H9 (cell line): ENCODE measurements around the gene GTF2E1. TPM values are rescaled to one million over a fixed set of nuclear protein-coding genes. Genes with fewer than 3 reads are reported as not detected.

Experiments used
- DNase-seq: peaks from one replicate; pipeline ENCODE4 v3.0.0-alpha.2; 2017
- H2AFZ ChIP-seq: one replicate; pipeline ENCODE4 v1.6.1; 2013; ENCODE audit warnings: mild to moderate bottlenecking, low read length, control low read depth, moderate library complexity
- H2AK5ac ChIP-seq: 2 replicates; pipeline ENCODE4 v1.6.1; 2013; ENCODE audit warnings: low read length, control low read depth, mixed read lengths; ENCODE audit not compliant: insufficient read length
- H2BK120ac ChIP-seq: one replicate; pipeline ENCODE4 v1.6.1; 2013; ENCODE audit warnings: low read depth, mild to moderate bottlenecking, low read length, control low read depth, inconsistent platforms; ENCODE audit not compliant: poor library complexity, severe bottlenecking
- H2BK12ac ChIP-seq: 2 replicates; pipeline ENCODE4 v1.6.1; 2013; ENCODE audit warnings: low read length, control low read depth, mixed read lengths, low read depth; ENCODE audit not compliant: insufficient read length
- H2BK15ac ChIP-seq: 2 replicates; pipeline ENCODE4 v1.6.1; 2013; ENCODE audit warnings: low read depth, low read length, control low read depth
- H2BK20ac ChIP-seq: one replicate; pipeline ENCODE4 v1.6.1; 2013; ENCODE audit warnings: low read depth, mild to moderate bottlenecking, low read length, control low read depth, inconsistent platforms; ENCODE audit not compliant: poor library complexity, severe bottlenecking
- H2BK5ac ChIP-seq: 2 replicates; pipeline ENCODE4 v1.6.1; 2013; ENCODE audit warnings: low read length, control low read depth, mixed read lengths; ENCODE audit not compliant: insufficient read length
- H3K14ac ChIP-seq: 2 replicates; pipeline ENCODE4 v1.6.1; 2013; ENCODE audit warnings: low read length, control low read depth; ENCODE audit not compliant: insufficient read depth
- H3K18ac ChIP-seq: 2 replicates; pipeline ENCODE4 v1.6.1; 2013; ENCODE audit warnings: low read depth, mild to moderate bottlenecking, mixed read lengths, low read length, control low read depth; ENCODE audit not compliant: insufficient read length
- H3K23ac ChIP-seq: 2 replicates; pipeline ENCODE4 v1.6.1; 2013; ENCODE audit warnings: low read length, control low read depth, mixed read lengths, low read depth; ENCODE audit not compliant: insufficient read length
- H3K23me2 ChIP-seq: 2 replicates; pipeline ENCODE4 v1.6.1; 2013; ENCODE audit warnings: low read depth, mild to moderate bottlenecking, mixed read lengths, low read length, control low read depth; ENCODE audit not compliant: insufficient read length, poor library complexity, severe bottlenecking
- H3K27ac ChIP-seq: 2 replicates; pipeline ENCODE4 v1.5.1; 2013; ENCODE audit warnings: low read length, control low read depth, mixed read lengths, low read depth; ENCODE audit not compliant: insufficient read length
- H3K27me3 ChIP-seq: 2 replicates; pipeline ENCODE4 v1.6.1; 2013; ENCODE audit warnings: low read length, control low read depth, inconsistent platforms; ENCODE audit not compliant: insufficient read depth
- H3K4ac ChIP-seq: 2 replicates; pipeline ENCODE4 v1.6.1; 2013; ENCODE audit warnings: low read depth, mild to moderate bottlenecking, control low read depth, inconsistent platforms, low read length, moderate library complexity
- H3K4me1 ChIP-seq: 2 replicates; pipeline ENCODE4 v1.6.1; 2013; ENCODE audit warnings: low read length, control low read depth, inconsistent platforms; ENCODE audit not compliant: insufficient read depth
- H3K4me2 ChIP-seq: 2 replicates; pipeline ENCODE4 v1.6.1; 2013; ENCODE audit warnings: low read length, control low read depth, mixed read lengths; ENCODE audit not compliant: insufficient read length, insufficient read depth
- H3K56ac ChIP-seq: 2 replicates; pipeline ENCODE4 v1.6.1; 2013; ENCODE audit warnings: low read depth, mild to moderate bottlenecking, mixed read lengths, low read length, control low read depth; ENCODE audit not compliant: insufficient read length
- H3K79me1 ChIP-seq: 2 replicates; pipeline ENCODE4 v1.6.1; 2013; ENCODE audit warnings: low read depth, mild to moderate bottlenecking, moderate library complexity, low read length, control low read depth, inconsistent platforms; ENCODE audit not compliant: insufficient read depth, poor library complexity, severe bottlenecking
- H3K79me2 ChIP-seq: 2 replicates; pipeline ENCODE4 v1.6.1; 2013; ENCODE audit warnings: low read length, control low read depth, inconsistent platforms; ENCODE audit not compliant: insufficient read depth
- H3K9ac ChIP-seq: 2 replicates; pipeline ENCODE4 v1.6.1; 2013; ENCODE audit warnings: low read length, control low read depth, mixed read lengths; ENCODE audit not compliant: insufficient read length; ENCODE audit errors: extremely low read depth
- H3K9me3 ChIP-seq: one replicate; pipeline ENCODE4 v1.6.1; 2013; ENCODE audit warnings: low read depth, low read length, inconsistent platforms; ENCODE audit not compliant: control insufficient read depth
- H3T11ph ChIP-seq: one replicate; pipeline ENCODE4 v1.6.1; 2013; ENCODE audit warnings: mild to moderate bottlenecking, low read length, control low read depth, inconsistent platforms
- H4K20me1 ChIP-seq: one replicate; pipeline ENCODE4 v1.6.1; 2013; ENCODE audit not compliant: control insufficient read depth, insufficient read length, insufficient read depth
- H4K5ac ChIP-seq: 2 replicates; pipeline ENCODE4 v1.6.1; 2013; ENCODE audit warnings: low read depth, mild to moderate bottlenecking, mixed read lengths, low read length, control low read depth; ENCODE audit not compliant: insufficient read length
- H4K8ac ChIP-seq: replicated peaks from 2 replicates; pipeline ENCODE4 v1.6.1; 2013; ENCODE audit warnings: low read length, control low read depth, mixed read lengths, low read depth; ENCODE audit not compliant: insufficient read length
- H4K91ac ChIP-seq: 2 replicates; pipeline ENCODE4 v1.6.1; 2013; ENCODE audit warnings: low read depth, mild to moderate bottlenecking, moderate library complexity, mixed read lengths, low read length, control low read depth; ENCODE audit not compliant: insufficient read length
- H3K27ac Mint-ChIP-seq, 3 experiments: 2 replicates in 2 of 3; 3 replicates in 1 of 3; pipeline ENCODE4 v1.8.0; 2020 to 2021; ENCODE audit warnings: mixed read lengths in 3 of 3, mild to moderate bottlenecking in 1 of 3, moderate library complexity in 1 of 3
- H3K27me3 Mint-ChIP-seq: 2 replicates; pipeline ENCODE4 v1.8.0; 2021; ENCODE audit warnings: low read depth, mild to moderate bottlenecking, moderate library complexity, mixed read lengths
- H3K36me3 Mint-ChIP-seq, 3 experiments: 2 replicates in 2 of 3; 3 replicates in 1 of 3; pipeline ENCODE4 v1.8.0; 2020 to 2021; ENCODE audit warnings: low read depth in 3 of 3, mixed read lengths in 3 of 3; ENCODE audit not compliant: insufficient read depth in 1 of 3
- H3K4me1 Mint-ChIP-seq, 2 experiments: 2 replicates each; pipeline ENCODE4 v1.8.0; 2020; ENCODE audit warnings: mixed read lengths in 2 of 2
- H3K4me3 Mint-ChIP-seq, 2 experiments: 2 replicates in 1 of 2; 3 replicates in 1 of 2; pipeline ENCODE4 v1.8.0; 2020 to 2021; ENCODE audit warnings: mild to moderate bottlenecking in 2 of 2, mixed read lengths in 2 of 2, moderate library complexity in 1 of 2
- H3K9me3 Mint-ChIP-seq, 2 experiments: 2 replicates in 1 of 2; 3 replicates in 1 of 2; pipeline ENCODE4 v1.8.0; 2020; ENCODE audit warnings: mild to moderate bottlenecking in 2 of 2, mixed read lengths in 2 of 2, moderate library complexity in 1 of 2
- CTCF ChIP-seq: fragments of 200-600 bp; sonication (generic); conservative IDR thresholded peaks from 3 replicates; pipeline ENCODE4 v1.8.0; 2021; ENCODE audit warnings: antibody characterized with exemption, mild to moderate bottlenecking
- WGBS: extraction: QIAGEN DNeasy Blood & Tissue Kit; methylation state at CpG from one replicate; pipeline ENCODE4 v1.1.7; 2013; ENCODE audit warnings: missing lambda C conversion rate, low lambda C conversion rate, mixed read lengths; ENCODE audit not compliant: insufficient read length; ENCODE audit errors: extremely low coverage; 5-methylcytosine and 5-hydroxymethylcytosine counted together
- total RNA-seq: library from RNA; stranded (reverse); gene quantifications from 2 replicates; pipeline ENCODE4 v1.2.1, GENCODE V29; 2021

The GTF2E1 gene
- total RNA-seq, 1 experiment from 2014 or later = 88.8 TPM

- Histone ChIP-seq H3K4ac (no peak overlapping the region), H3K56ac (no peak overlapping the region), H2BK15ac (no peak overlapping the region), H2BK12ac (no peak overlapping the region), H4K5ac (no peak overlapping the region), H3K79me2 (no peaks in the 10 kb centered on the region), H4K8ac (no peak overlapping the region), H3K4me2 (no peak overlapping the region), H2BK120ac (no peak overlapping the region), H3K23me2 (no peaks in the 10 kb centered on the region), H3K4me1 (peaks cover 9% of the 10 kb centered on the region), H3K14ac (no peak overlapping the region), H3K79me1 (no peaks in the 10 kb centered on the region), H3K9me3 (no peaks in the 10 kb centered on the region), H2AK5ac (no peak overlapping the region), H2AFZ (no peak overlapping the region), H3K27ac (no peak overlapping the region), H3T11ph (no peak overlapping the region), H2BK20ac (no peak overlapping the region), H3K27me3 (no peaks in the 10 kb centered on the region), H3K9ac (no peak overlapping the region), H4K20me1 (no peaks in the 10 kb centered on the region), H3K18ac (no peak overlapping the region), H3K23ac (no peak overlapping the region), H4K91ac (no peak overlapping the region), H2BK5ac (no peak overlapping the region)
- no peak for DNase-seq
- H3K27ac Mint-ChIP-seq = no peak overlapping the region
- H3K36me3 Mint-ChIP-seq = no peaks in the 10 kb centered on the region; a peak in 1 of 7 replicates
- peaks cover 46 to 63% of the 10 kb centered on the region in 2 experiments for H3K4me1 Mint-ChIP-seq
- H3K9me3 Mint-ChIP-seq = no peaks in the 10 kb centered on the region
- WGBS = no CpG with 5 or more reads among the region's 2 CpGs
- no peak overlapping the region for H3K4me3 Mint-ChIP-seq
- TF ChIP-seq CTCF = no peak
- no peaks in the 10 kb centered on the region for H3K27me3 Mint-ChIP-seq
Observed at GRCh38 chr3:120795959-120796358, 53.4 kb downstream of the GTF2E1 start.
